GM13976 (cell line): ENCODE data around the gene TAF7L.

Source experiments
- DNase-seq: peaks from one replicate; pipeline ENCODE4 v3.0.0; 2012; ENCODE audit warnings: low spot score
- in situ Hi-C: fragments of 300-500 bp; cut with MboI; formaldehyde crosslinking; loops from one replicate; pipeline ENCODE4 v1.12.0; 2022; ENCODE audit warnings: low sequenced_read_pairs, mixed read lengths, inconsistent platforms; ENCODE audit not compliant: unreplicated experiment
- TF ChIP-seq, protein P1 (sequence below): IDR thresholded peaks from 2 replicates; pipeline ENCODE4 v1.5.1; 2012; ENCODE audit warnings: borderline replicate concordance, mild to moderate bottlenecking; ENCODE audit not compliant: insufficient read depth; ENCODE audit errors: extremely low read depth, missing control alignments, control extremely low read depth

TAF7L gene

DNA sequence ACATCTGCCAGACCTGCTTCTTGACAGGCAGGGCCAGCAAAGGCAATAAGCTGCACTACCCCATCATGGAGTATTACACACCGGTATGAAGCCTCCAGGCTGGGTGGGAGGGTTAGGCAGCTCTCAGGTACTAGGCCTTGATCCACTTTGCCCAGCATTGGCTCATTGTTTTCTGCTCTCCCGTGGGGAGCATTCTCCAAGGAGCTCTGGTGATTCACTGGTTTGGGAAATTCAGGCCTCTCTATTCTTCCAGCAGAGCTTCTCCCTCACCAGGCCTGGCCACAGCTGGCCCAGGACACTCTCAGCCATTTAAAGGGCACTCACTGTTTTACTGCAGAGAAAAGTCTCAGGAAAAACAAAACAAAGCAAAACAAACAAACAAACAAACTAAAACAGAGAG lies 38.5 kb downstream of the TAF7L start:
- in situ Hi-C loops = no loop called here
- DNase-seq = no peak
- TF ChIP-seq, protein P1, sequence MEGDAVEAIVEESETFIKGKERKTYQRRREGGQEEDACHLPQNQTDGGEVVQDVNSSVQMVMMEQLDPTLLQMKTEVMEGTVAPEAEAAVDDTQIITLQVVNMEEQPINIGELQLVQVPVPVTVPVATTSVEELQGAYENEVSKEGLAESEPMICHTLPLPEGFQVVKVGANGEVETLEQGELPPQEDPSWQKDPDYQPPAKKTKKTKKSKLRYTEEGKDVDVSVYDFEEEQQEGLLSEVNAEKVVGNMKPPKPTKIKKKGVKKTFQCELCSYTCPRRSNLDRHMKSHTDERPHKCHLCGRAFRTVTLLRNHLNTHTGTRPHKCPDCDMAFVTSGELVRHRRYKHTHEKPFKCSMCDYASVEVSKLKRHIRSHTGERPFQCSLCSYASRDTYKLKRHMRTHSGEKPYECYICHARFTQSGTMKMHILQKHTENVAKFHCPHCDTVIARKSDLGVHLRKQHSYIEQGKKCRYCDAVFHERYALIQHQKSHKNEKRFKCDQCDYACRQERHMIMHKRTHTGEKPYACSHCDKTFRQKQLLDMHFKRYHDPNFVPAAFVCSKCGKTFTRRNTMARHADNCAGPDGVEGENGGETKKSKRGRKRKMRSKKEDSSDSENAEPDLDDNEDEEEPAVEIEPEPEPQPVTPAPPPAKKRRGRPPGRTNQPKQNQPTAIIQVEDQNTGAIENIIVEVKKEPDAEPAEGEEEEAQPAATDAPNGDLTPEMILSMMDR = no peak

DNA sequence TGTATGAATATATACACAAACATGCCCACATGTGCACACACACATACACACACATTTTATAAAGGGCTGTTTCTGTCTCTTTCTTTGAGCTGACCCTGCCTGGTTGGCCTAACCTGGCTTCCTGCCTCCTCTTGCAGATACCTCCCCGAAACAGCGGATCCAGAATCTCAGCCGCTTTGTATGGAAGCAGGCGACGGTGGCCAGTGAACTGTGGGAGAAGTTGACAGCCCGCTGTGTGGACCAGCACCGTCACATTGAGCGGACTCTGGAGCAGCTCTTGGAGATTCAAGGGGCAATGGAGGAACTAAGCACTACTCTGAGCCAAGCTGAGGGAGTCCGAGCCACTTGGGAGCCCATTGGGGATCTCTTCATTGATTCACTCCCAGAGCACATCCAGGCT lies 49.6 kb downstream of the TAF7L start:
- TF ChIP-seq, protein P1 = no peak
- in situ Hi-C loops = no loop called here
- no peak for DNase-seq

DNA sequence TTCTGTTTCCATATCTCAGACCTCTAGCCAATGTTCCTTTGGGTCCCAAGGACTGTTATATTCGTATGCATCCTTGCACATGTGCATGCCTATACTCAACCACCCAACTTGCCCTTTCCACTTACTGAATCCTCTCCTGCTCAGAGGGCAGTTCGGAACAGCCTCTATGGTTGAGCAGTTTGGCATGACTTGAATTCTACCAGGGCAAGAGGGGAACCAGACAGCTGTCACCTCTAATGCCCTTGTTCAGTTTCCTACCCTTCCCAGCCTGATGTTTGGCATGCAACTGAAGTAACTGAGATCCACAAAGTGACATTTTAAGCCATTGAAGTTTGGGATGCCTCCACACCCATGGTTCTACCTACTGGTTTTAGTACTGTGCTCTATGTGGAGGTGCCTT lies 54.1 kb downstream of the TAF7L start:
- in situ Hi-C loops = no loop called here
- TF ChIP-seq, protein P1 = no peak

DNA sequence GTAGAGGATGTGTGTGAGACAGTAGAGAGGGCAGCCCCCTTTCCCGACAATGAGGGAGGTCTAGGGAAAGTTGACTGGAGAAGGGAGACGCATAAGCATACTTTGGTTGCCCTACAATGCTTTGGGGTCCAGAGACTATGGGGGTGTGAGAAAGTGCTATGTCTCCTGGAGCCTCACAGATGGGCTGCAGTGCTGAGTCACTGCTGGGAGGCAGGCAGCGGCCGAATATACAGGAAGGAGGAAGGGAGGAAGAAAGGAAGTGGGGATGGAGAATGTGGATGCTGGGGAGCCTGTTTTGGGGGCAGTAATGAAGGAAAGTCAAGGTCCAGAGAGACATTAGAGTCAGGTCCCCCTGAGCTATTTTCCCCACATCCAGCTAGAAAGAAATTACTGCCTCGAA lies 58.8 kb downstream of the TAF7L start:
- TF ChIP-seq, protein P1 = no peak
- no peak for DNase-seq
- in situ Hi-C loops = no loop called here

More for the DNA sequence above, 54.1 kb downstream of the TAF7L start:
- DNase-seq = no peak

DNA sequence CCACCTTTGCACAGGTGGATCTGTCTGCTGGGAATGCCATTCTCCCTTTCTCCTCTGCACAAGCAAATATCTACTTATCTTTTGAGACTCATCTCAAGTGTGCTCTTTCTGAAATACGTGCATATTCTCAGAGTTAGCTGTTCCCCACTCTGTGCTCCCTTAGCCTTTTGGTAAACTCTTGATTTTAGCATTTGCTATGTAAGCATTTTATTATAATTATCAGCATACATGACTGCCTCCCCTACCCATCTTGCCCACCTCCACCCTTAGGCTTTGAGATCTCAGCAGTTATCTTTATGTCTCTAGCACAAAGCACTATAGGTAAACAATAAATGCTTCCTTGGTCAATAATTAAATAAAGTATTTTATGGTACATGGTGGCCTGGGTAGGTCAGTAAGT lies 60.1 kb downstream of the TAF7L start:
- no peak for DNase-seq
- in situ Hi-C loops = no loop called here
- TF ChIP-seq, protein P1 = no peak

DNA sequence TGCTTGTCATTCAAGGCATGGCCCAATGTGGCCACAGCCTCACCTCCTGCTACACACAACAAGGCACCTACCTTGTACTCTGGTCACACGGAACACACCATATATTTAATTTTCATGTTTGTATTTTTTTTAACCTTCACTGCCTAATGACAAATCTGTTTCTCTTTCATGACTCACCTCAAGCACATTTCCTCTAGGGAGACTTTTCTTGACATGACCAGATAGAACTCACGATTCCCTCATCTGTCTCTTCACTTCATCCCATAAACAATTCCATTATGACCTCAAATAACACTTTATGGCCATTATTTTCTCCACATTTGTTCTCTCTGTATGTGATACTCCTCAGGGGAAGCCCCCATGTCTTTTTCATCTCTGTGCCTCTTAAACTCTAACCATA lies 60.5 kb downstream of the TAF7L start:
- in situ Hi-C loops = no loop called here
- TF ChIP-seq, protein P1 = no peak
- DNase-seq = no peak

DNA sequence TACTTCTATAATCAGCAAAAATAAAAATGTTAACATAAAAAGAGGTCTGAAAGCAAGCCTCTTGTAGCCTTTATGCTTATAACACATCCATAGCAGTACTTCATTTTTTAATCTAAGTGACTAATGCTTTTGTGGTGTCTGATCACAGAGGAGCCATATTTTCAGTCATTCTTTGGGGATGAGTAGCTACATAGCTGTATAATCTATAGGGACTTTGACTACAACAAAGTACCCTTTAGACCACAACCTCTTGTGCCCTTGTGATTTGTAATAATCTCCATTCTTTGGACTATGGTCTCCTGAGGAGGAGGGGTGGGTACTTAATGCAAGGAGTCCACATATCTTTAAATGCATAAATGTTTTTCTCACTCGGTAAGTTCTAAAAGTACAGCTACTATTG lies 62.0 kb downstream of the TAF7L start:
- TF ChIP-seq, protein P1 = no peak
- in situ Hi-C loops = no loop called here
- DNase-seq = no peak
